ENCODE data around the gene SACM1L. TPM values are rescaled to one million over a fixed set of nuclear protein-coding genes. Genes with fewer than 3 reads are reported as not detected.
"Not testable (repeated sequence)": the region's sequence is repeated elsewhere in the genome, so short reads cannot be mapped to it uniquely, and the experiment has no call there.

SACM1L gene
- total RNA-seq, 1 donor from 2014 or later = 19.8 TPM

DNA sequence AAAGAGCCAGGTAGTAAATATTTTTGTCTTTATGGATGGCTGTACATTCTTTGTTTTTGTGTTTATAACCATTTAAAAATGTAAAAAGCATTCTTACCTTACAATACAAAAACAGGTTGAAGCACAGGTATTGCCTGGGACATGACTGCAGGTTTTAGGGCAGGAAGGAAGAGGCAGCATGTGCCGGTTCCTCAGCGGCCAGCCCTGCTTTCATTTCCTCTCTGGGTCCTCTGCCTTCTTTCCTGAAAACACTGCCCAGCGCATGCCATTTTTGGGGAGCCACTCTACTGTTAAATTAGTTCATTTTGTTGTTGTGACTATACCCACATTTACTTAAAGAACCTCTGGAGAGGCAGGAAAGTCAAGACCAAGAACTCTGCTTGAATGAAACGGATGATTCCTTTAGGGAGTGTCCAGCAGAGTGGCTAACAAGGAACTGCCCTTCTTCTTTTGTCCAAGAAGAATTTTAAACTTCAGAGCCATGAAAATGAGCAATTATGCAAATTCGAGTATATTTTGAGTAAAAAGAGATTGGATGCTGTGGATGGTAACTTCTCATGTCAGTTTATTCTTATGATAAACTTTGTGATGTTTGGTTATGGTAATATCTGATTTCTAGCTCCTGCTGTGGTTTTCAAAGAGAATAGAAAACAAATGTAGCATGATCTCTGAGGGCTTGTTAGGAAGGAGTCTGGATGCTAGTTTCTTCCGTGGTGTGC lies 52.7 kb downstream of the SACM1L start:
- no peak overlapping the region for H3K4me3 ChIP-seq (ENCODE audit: low read depth, low read length)
- TF ChIP-seq, protein P1, sequence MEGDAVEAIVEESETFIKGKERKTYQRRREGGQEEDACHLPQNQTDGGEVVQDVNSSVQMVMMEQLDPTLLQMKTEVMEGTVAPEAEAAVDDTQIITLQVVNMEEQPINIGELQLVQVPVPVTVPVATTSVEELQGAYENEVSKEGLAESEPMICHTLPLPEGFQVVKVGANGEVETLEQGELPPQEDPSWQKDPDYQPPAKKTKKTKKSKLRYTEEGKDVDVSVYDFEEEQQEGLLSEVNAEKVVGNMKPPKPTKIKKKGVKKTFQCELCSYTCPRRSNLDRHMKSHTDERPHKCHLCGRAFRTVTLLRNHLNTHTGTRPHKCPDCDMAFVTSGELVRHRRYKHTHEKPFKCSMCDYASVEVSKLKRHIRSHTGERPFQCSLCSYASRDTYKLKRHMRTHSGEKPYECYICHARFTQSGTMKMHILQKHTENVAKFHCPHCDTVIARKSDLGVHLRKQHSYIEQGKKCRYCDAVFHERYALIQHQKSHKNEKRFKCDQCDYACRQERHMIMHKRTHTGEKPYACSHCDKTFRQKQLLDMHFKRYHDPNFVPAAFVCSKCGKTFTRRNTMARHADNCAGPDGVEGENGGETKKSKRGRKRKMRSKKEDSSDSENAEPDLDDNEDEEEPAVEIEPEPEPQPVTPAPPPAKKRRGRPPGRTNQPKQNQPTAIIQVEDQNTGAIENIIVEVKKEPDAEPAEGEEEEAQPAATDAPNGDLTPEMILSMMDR (IDR thresholded peaks at IDR 0.05; ENCODE audit: insufficient read depth, low read length, poor library complexity, severe bottlenecking) = no peak
- no peaks in the 10 kb centered on the region for H3K27me3 ChIP-seq (ENCODE audit: control insufficient read depth, insufficient read depth, low read length)
- H3K36me3 ChIP-seq (ENCODE audit: control insufficient read depth, insufficient read depth, low read length) = peaks cover 2% of the 10 kb centered on the region
- no peak for DNase-seq (ENCODE audit: low read depth)

DNA sequence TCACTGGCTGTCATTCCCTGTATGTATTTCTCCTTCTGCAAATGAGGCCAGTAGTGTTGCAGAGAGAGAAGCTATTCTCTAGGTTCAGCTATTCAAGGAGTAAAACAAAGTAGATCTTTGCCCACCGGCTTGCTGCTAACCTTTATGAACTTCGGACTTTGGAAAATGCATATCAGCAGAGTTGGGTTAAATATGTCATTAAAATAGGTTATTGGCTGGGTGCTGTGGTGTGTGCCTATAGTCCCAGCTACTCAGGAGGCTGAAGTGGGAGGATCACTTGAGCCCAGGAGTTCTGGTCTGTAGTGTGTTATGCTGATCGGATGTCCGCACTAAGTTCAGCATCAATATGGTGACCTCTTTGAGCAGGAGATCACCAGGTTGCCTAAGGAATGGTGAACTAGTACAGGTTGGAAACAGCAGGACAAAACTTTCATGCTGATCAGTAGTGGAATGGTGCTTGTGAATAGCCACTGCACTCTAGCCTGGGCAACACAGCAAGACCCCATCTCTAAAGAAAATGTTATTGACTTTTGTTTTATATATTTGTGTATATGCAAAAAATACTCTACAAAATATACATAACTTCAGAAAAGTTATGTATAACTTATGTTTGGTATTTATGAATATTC lies 53.4 kb downstream of the SACM1L start:
- DNase-seq (ENCODE audit: low read depth) = no peak
- peaks cover 2% of the 10 kb centered on the region for H3K36me3 ChIP-seq (ENCODE audit: control insufficient read depth, insufficient read depth, low read length)
- TF ChIP-seq, protein P1 (IDR thresholded peaks at IDR 0.05; ENCODE audit: insufficient read depth, low read length, poor library complexity, severe bottlenecking) = no peak
- no peak overlapping the region for H3K4me3 ChIP-seq (ENCODE audit: low read depth, low read length)
- H3K27me3 ChIP-seq (ENCODE audit: control insufficient read depth, insufficient read depth, low read length) = no peaks in the 10 kb centered on the region

DNA sequence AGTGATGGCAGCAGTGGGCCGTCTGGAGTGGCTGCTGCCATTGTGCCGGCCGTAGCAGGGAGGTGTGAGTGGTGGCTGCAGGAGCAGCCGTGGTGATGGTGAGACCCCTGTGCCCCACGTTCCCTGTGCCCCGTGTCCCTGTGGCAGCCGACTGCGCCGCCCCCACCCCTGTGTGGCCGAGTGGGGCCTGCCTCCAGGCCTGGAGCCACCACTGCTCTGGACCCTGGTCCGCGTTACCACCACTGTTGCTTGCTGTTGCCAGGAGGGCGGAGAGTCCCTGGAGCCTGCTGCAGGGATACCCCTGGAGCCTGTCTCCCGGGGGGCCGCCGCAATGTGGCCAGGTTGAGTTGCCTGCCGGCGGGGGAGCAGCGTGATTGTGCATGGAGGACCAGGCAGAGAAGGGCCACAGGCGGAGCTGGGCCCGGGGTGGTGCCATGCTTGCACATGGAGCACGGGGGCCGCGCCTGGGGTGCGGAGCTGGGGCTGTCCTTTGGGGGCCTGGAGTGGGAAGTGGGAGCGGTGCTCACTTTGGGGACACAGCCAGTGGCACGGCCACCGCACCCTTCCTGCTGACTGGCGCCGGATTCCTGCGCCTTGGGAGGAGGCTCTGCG lies 57.1 kb downstream of the SACM1L start:
- TF ChIP-seq, protein P1 (IDR thresholded peaks at IDR 0.05; ENCODE audit: insufficient read depth, low read length, poor library complexity, severe bottlenecking) = no peak
- H3K4me3 ChIP-seq (ENCODE audit: low read depth, low read length) = no peak overlapping the region
- no peaks in the 10 kb centered on the region for H3K27me3 ChIP-seq (ENCODE audit: control insufficient read depth, insufficient read depth, low read length)
- no peaks in the 10 kb centered on the region for H3K36me3 ChIP-seq (ENCODE audit: control insufficient read depth, insufficient read depth, low read length)
- DNase-seq (ENCODE audit: low read depth) = no peak

DNA sequence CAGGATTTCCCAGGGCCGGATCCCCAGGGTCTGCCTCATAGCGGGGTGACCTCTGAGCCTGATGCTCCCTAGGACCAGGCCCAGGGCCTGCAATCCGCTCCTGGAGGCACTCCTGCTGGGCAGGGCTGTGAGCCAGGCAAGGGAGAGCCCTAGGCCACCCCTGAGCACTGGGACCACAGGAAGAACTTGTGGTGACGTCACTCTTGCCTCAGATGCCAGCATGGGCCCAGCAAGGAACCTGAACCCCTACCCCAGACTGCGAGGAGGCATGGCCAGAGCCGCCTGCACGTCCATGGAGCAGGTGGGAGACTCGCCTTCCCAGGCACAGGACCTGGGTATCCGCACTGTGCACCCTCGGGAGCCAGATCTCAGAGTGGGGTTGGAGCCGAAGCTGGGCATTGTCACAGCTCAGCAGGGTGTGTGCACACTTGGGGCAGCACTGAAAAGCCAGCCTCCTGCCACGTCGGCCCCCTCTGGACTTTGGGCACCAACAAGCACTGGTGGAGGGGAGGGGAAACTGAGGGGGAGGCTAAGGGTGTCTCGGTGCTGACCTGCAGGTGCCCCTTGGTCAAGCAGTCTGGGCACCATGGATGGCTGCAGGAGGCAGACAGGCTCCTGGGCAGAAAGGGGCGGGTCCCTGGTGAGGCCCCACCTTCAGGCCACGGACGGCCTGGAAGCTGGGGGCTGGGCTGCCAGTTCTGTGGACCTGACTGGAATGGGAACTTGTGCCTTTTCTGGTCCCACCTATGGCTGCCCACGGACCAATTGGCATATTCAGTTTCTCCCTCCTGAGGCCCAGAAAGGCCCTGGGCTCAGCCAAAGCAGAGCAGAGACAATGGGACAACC lies 57.8 kb downstream of the SACM1L start:
- no peak for DNase-seq (ENCODE audit: low read depth)
- Histone ChIP-seq H3K27me3 (ENCODE audit: control insufficient read depth, insufficient read depth, low read length) (no peaks in the 10 kb centered on the region), H3K36me3 (ENCODE audit: control insufficient read depth, insufficient read depth, low read length) (no peaks in the 10 kb centered on the region), H3K4me3 (ENCODE audit: low read depth, low read length) (no peak overlapping the region)
- TF ChIP-seq, protein P1 (IDR thresholded peaks at IDR 0.05; ENCODE audit: insufficient read depth, low read length, poor library complexity, severe bottlenecking) = no peak

DNA sequence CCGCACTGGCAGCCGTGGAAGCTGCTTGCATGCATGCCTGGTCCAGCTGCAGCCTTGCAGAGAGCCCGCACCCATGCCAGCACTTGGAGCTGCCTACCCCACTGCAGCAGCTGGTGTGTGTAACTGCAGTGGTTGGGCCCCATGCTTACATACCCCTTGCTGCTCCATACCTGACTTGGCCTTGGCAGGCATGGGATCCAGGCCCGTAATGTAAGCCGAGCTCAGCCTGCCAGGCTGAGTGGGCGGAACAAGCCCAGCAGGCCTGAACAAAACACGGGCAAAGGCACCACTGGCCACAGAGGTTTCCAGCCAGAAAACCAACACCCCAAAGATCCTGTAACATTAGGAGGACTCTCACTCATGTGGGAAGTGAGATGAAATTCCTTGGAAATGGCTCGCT lies 58.9 kb downstream of the SACM1L start:
- Histone ChIP-seq H3K4me3 (ENCODE audit: low read depth, low read length) (no peak overlapping the region), H3K27me3 (ENCODE audit: control insufficient read depth, insufficient read depth, low read length) (no peaks in the 10 kb centered on the region), H3K36me3 (ENCODE audit: control insufficient read depth, insufficient read depth, low read length) (no peaks in the 10 kb centered on the region)
- no peak for DNase-seq (ENCODE audit: low read depth)
- TF ChIP-seq, protein P1 (IDR thresholded peaks at IDR 0.05; ENCODE audit: insufficient read depth, low read length, poor library complexity, severe bottlenecking) = no peak

DNA sequence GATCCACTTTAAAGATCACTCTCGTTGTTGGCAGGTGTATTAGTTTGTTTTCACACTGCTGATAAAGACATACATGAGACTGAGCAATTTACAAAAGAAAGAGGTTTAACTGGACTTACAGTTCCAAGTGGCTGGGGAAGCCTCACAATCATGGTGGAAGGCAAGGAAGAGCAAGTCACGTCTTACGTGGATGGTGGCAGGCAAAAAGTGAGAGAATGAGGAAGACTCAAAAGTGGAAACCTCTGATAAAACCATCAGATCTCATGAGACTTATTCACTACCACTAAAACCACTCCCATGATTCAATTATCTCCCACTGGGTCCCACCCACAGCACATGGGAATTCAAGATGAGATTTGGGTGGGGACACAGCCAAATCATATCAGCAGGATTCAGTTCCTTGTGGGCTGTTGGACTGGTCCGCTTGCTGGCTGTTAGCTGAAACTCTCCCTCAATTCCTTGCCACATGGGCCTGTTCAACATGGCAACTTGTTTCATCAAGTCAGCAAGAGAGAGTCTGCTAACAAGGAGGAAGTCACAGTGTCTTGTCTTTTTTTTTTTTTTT lies 59.9 kb downstream of the SACM1L start:
- not testable (repeated sequence) for H3K36me3 ChIP-seq (ENCODE audit: control insufficient read depth, insufficient read depth, low read length); H3K27me3 ChIP-seq (ENCODE audit: control insufficient read depth, insufficient read depth, low read length); H3K4me3 ChIP-seq (ENCODE audit: low read depth, low read length); DNase-seq (ENCODE audit: low read depth)
